ENCODE data around the gene ELK1. TPM values are rescaled to one million over a fixed set of nuclear protein-coding genes. Genes with fewer than 3 reads are reported as not detected.

The ELK1 gene
- total and polyA plus RNA-seq, 10 of the 15 experiments (the other 5 are each of a cell fraction or from before 2014, with no cell fraction given) = 4.1 to 55.5 (median 32.9) TPM

GRCh38 chrX:47628982-47629381 lies 21.4 kb downstream of the ELK1 start (continued):
- peak; percentile 64 for TF ChIP-seq RAD21 (IDR thresholded peaks at IDR 0.05; ENCODE audit: insufficient read depth, low read depth, low read length)
- TF ChIP-seq IKZF2 (IDR thresholded peaks at IDR 0.05) = peak in 1 of 2 experiments; percentile 23; a peak in 1 of 4 replicates
- TF ChIP-seq HDAC6 (IDR thresholded peaks at IDR 0.05; ENCODE audit: unreplicated experiment) = no peak
- no peak for TF ChIP-seq TCF3 (IDR thresholded peaks at IDR 0.05; ENCODE audit: borderline replicate concordance, insufficient read depth, low read depth, low read length)
- TF ChIP-seq MEF2A (IDR thresholded peaks at IDR 0.05; ENCODE audit: insufficient read depth, low read depth, low read length) = no peak
- 0 out of 2 replicates have a peak, but pooled peaks have one; percentile 22 for TF ChIP-seq RB1 (IDR thresholded peaks at IDR 0.05; ENCODE audit: borderline replicate concordance)
- TF ChIP-seq, protein P1, sequence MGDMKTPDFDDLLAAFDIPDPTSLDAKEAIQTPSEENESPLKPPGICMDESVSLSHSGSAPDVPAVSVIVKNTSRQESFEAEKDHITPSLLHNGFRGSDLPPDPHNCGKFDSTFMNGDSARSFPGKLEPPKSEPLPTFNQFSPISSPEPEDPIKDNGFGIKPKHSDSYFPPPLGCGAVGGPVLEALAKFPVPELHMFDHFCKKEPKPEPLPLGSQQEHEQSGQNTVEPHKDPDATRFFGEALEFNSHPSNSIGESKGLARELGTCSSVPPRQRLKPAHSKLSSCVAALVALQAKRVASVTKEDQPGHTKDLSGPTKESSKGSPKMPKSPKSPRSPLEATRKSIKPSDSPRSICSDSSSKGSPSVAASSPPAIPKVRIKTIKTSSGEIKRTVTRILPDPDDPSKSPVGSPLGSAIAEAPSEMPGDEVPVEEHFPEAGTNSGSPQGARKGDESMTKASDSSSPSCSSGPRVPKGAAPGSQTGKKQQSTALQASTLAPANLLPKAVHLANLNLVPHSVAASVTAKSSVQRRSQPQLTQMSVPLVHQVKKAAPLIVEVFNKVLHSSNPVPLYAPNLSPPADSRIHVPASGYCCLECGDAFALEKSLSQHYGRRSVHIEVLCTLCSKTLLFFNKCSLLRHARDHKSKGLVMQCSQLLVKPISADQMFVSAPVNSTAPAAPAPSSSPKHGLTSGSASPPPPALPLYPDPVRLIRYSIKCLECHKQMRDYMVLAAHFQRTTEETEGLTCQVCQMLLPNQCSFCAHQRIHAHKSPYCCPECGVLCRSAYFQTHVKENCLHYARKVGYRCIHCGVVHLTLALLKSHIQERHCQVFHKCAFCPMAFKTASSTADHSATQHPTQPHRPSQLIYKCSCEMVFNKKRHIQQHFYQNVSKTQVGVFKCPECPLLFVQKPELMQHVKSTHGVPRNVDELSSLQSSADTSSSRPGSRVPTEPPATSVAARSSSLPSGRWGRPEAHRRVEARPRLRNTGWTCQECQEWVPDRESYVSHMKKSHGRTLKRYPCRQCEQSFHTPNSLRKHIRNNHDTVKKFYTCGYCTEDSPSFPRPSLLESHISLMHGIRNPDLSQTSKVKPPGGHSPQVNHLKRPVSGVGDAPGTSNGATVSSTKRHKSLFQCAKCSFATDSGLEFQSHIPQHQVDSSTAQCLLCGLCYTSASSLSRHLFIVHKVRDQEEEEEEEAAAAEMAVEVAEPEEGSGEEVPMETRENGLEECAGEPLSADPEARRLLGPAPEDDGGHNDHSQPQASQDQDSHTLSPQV (IDR thresholded peaks at IDR 0.05) = 0 out of 2 replicates have a peak, but pooled peaks have one; percentile 39
- TF ChIP-seq HCFC1 (IDR thresholded peaks at IDR 0.05; ENCODE audit: low read length) = no peak
- TF ChIP-seq CTCF (IDR thresholded peaks at IDR 0.05 in 2 of 3, conservative IDR thresholded peaks at IDR 0.05 in 1 of 3; ENCODE audit: control insufficient read depth in 2 of 3, extremely low read depth in 1 of 3, insufficient read depth in 1 of 3, low read depth in 3 of 3, low read length in 3 of 3) = peak; percentile 34 to 54 (median 36); a peak in 5 of 6 replicates
- TF ChIP-seq, protein P2, sequence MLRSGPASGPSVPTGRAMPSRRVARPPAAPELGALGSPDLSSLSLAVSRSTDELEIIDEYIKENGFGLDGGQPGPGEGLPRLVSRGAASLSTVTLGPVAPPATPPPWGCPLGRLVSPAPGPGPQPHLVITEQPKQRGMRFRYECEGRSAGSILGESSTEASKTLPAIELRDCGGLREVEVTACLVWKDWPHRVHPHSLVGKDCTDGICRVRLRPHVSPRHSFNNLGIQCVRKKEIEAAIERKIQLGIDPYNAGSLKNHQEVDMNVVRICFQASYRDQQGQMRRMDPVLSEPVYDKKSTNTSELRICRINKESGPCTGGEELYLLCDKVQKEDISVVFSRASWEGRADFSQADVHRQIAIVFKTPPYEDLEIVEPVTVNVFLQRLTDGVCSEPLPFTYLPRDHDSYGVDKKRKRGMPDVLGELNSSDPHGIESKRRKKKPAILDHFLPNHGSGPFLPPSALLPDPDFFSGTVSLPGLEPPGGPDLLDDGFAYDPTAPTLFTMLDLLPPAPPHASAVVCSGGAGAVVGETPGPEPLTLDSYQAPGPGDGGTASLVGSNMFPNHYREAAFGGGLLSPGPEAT (IDR thresholded peaks at IDR 0.05; ENCODE audit: low read depth) = peak; percentile 75; the same call in 1 of the 2 replicates
